Endothelial cell of umbilical vein (primary cell): ENCODE results near the gene EIF4B. TPM values are rescaled to one million over a fixed set of nuclear protein-coding genes. Genes with fewer than 3 reads are reported as not detected.

Experiments used
- BruUV-seq: library from RNA; stranded (reverse); fragments of 400-500 nt; replicated peaks from 2 replicates; lab custom pipeline; 2021; lab: Mats Ljungman, UMichigan
- CTCF ChIA-PET: fragments of 300-600, 350-600 bp; sonication (Branson Sonifier 250); formaldehyde crosslinking; loops from one replicate; lab custom pipeline; 2021; ENCODE audit warnings: antibody characterized with exemption, inconsistent platforms; lab: Charles Lee
- POLR2A ChIA-PET: fragments of 300-600, 350-600 bp; sonication (Branson Sonifier 250); formaldehyde crosslinking; loops from one replicate; lab custom pipeline; 2021; ENCODE audit warnings: antibody characterized with exemption, inconsistent platforms; lab: Charles Lee
- DNase-seq: peaks from one replicate; pipeline ENCODE4 v3.0.0-alpha.2; 2011; ENCODE audit warnings: low read depth, low spot score
- FAIRE-seq: peaks from 2 replicates; lab custom pipeline; 2011; peaks lifted over from hg19 to GRCh38; lab: Jason Lieb, UNC
- H2AFZ ChIP-seq: 2 replicates; pipeline ENCODE4 v1.6.0; 2012; ENCODE audit warnings: low read depth, low read length, control low read depth, inconsistent platforms
- H3K27ac ChIP-seq: 2 replicates; pipeline ENCODE4 v1.5.1; 2011; ENCODE audit warnings: low read depth, mild to moderate bottlenecking, control low read depth, low read length, moderate library complexity; ENCODE audit not compliant: insufficient read depth
- H3K27me3 ChIP-seq, 2 experiments: 2 replicates each; pipeline versions ENCODE4 v1.6.0 to v1.6.1; 2011; ENCODE audit warnings: low read length in 2 of 2, mixed read lengths in 1 of 2; ENCODE audit not compliant: control insufficient read depth in 2 of 2, insufficient read depth in 2 of 2
- H3K36me3 ChIP-seq, 2 experiments: 2 replicates in 1 of 2; 3 replicates in 1 of 2; pipeline ENCODE4 v1.5.1; 2011; ENCODE audit warnings: low read length in 2 of 2, mild to moderate bottlenecking in 1 of 2, moderate library complexity in 1 of 2; ENCODE audit not compliant: control insufficient read depth in 2 of 2, insufficient read depth in 2 of 2; ENCODE audit errors: extremely low read depth in 1 of 2
- H3K4me1 ChIP-seq: 3 replicates; pipeline ENCODE4 v1.5.1; 2011; ENCODE audit warnings: mild to moderate bottlenecking, low read length; ENCODE audit not compliant: control insufficient read depth, insufficient read depth; ENCODE audit errors: extremely low read depth
- H3K4me2 ChIP-seq: 2 replicates; pipeline ENCODE4 v1.6.1; 2011; ENCODE audit warnings: low read length, control low read depth, mixed read lengths; ENCODE audit not compliant: insufficient read depth
- H3K4me3 ChIP-seq, 3 experiments: fragments of 200-600 bp in 1 of 3; sonication (generic), shearing (Covaris generic) in 1 of 3; replicated peaks in 1 of 3; 2 replicates each; pipeline ENCODE4 v1.5.1; 2011 to 2016; ENCODE audit warnings: control low read depth in 3 of 3, low read length in 3 of 3, mild to moderate bottlenecking in 2 of 3, inconsistent platforms in 1 of 3, low read depth in 1 of 3, moderate library complexity in 1 of 3; ENCODE audit not compliant: insufficient read depth in 1 of 3
- H3K79me2 ChIP-seq: 2 replicates; pipeline ENCODE4 v1.6.0; 2012; ENCODE audit warnings: low read length, inconsistent platforms; ENCODE audit not compliant: control insufficient read depth, insufficient read depth
- H3K9ac ChIP-seq: replicated peaks from 2 replicates; pipeline ENCODE3; 2011; ENCODE audit warnings: low read length, control low read depth; ENCODE audit not compliant: insufficient read depth; ENCODE audit errors: extremely low read depth
- H3K9me1 ChIP-seq: replicated peaks from 3 replicates; pipeline ENCODE4 v1.6.0; 2011; ENCODE audit warnings: mild to moderate bottlenecking, low read length; ENCODE audit not compliant: control insufficient read depth, insufficient read depth; ENCODE audit errors: extremely low read depth
- H3K9me3 ChIP-seq: replicated peaks from 2 replicates; pipeline ENCODE4 v1.5.1; 2012; ENCODE audit warnings: low read length, inconsistent platforms; ENCODE audit not compliant: control insufficient read depth, insufficient read depth
- H4K20me1 ChIP-seq: replicated peaks from 2 replicates; pipeline ENCODE3; 2011; ENCODE audit warnings: mild to moderate bottlenecking, low read length; ENCODE audit not compliant: control insufficient read depth, insufficient read depth; ENCODE audit errors: extremely low read depth
- CTCF ChIP-seq, 2 donors: IDR thresholded peaks; 1 replicate in 1 of 2; 2 replicates in 1 of 2; pipeline ENCODE4 v1.5.1; 2011; ENCODE audit warnings: low read length in 2 of 2, mild to moderate bottlenecking in 2 of 2, moderate library complexity in 2 of 2, control low read depth in 1 of 2, inconsistent platforms in 1 of 2, low read depth in 1 of 2; ENCODE audit not compliant: insufficient read depth in 1 of 2; ENCODE audit errors: extremely low read depth in 1 of 2
- EZH2 ChIP-seq: IDR thresholded peaks from 2 replicates; pipeline ENCODE4 v1.6.1; 2012; ENCODE audit warnings: borderline replicate concordance, low read depth, mild to moderate bottlenecking, moderate library complexity, low read length, inconsistent platforms; ENCODE audit not compliant: severe bottlenecking
- FOS ChIP-seq: IDR thresholded peaks from 2 replicates; pipeline ENCODE4 v1.6.1; 2011; ENCODE audit warnings: mild to moderate bottlenecking, low read length, moderate library complexity, borderline replicate concordance; ENCODE audit not compliant: insufficient read depth
- GATA2 ChIP-seq: IDR thresholded peaks from 2 replicates; pipeline ENCODE4 v1.7.0; 2011; ENCODE audit warnings: low read depth, mild to moderate bottlenecking, moderate library complexity, mixed read lengths, low read length; ENCODE audit not compliant: insufficient read length, insufficient read depth
- JUN ChIP-seq: IDR thresholded peaks from 2 replicates; pipeline ENCODE4 v1.6.1; 2011; ENCODE audit warnings: borderline replicate concordance, low read depth; ENCODE audit not compliant: insufficient read length, insufficient read depth
- MAX ChIP-seq: IDR thresholded peaks from 2 replicates; pipeline ENCODE4 v1.6.1; 2011; ENCODE audit not compliant: insufficient read depth, insufficient read length
- MYC ChIP-seq: IDR thresholded peaks from one replicate; pipeline ENCODE4 v1.6.1; 2011; ENCODE audit warnings: mild to moderate bottlenecking, low read depth, low read length
- POLR2A ChIP-seq: IDR thresholded peaks from 2 replicates; pipeline ENCODE4 v1.6.1; 2012; ENCODE audit warnings: low read depth, mild to moderate bottlenecking, control low read depth, low read length
- POLR2AphosphoS5 ChIP-seq: IDR thresholded peaks from 2 replicates; pipeline ENCODE4 v1.6.1; 2012; ENCODE audit warnings: low read depth, mild to moderate bottlenecking, control low read depth, low read length, moderate library complexity; ENCODE audit not compliant: insufficient read depth
- dilution Hi-C: fragments of 300-500 bp; cut with MboI; formaldehyde crosslinking; loops from one replicate; pipeline ENCODE4 v1.15.0; 2019; ENCODE audit warnings: low sequenced_read_pairs; ENCODE audit not compliant: extremely low pct_ligation_motif_present
- intact Hi-C: fragments of 100-400 bp; cut with micrococcal nuclease; formaldehyde crosslinking; loops from one replicate; pipeline ENCODE4 v1.10.0; 2022
- polyA plus RNA-seq, 4 experiments: library from polyadenylated mRNA; depleted of rRNA in 3 of 4; stranded (reverse) in 3 of 4; unstranded in 1 of 4; fragments of >200 nt; gene quantifications; 2 replicates each; pipeline versions ENCODE4 v1.2.1 to v1.2.3, GENCODE V29; 2011 to 2012; ENCODE audit warnings: missing spikeins in 1 of 4
- total RNA-seq: library from RNA; stranded (reverse); gene quantifications from 2 replicates; pipeline ENCODE4 v1.2.3, GENCODE V29; 2021

EIF4B gene
- total and polyA plus RNA-seq, 2 donors (not counting 3 experiments of a cell fraction or from before 2014, with no cell fraction given), result 233 to 382 TPM

- TF ChIP-seq POLR2A (no peak), CTCF (IDR thresholded peaks at IDR 0.05; ENCODE audit: extremely low read depth in 1 of 2, insufficient read depth in 1 of 2, low read depth in 1 of 2, low read length in 2 of 2) (no peak), GATA2 (no peak), EZH2 (no peak), MYC (no peak), JUN (no peak), FOS (no peak), POLR2AphosphoS5 (no peak), MAX (no peak)
- intact Hi-C loops, result no loop called here
- POLR2A ChIA-PET, result no interaction called here
Measured at GRCh38 chr12:53069621-53070410, 63.6 kb downstream of the EIF4B start.

More at GRCh38 chr12:53069621-53070410, 63.6 kb downstream of the EIF4B start:
- FAIRE-seq (no peak), DNase-seq (no peak)
- Histone ChIP-seq H3K4me1 (peaks cover 38% of the 10 kb centered on the region), H3K27ac (no peak overlapping the region), H4K20me1 (no peaks in the 10 kb centered on the region), H3K27me3 (no peaks in the 10 kb centered on the region), H3K36me3 (peaks cover 0 to 7% of the 10 kb centered on the region in 2 experiments), H3K9me3 (no peaks in the 10 kb centered on the region), H2AFZ (no peak overlapping the region), H3K4me3 (no peak overlapping the region), H3K9me1 (no peaks in the 10 kb centered on the region), H3K9ac (no peak overlapping the region), H3K4me2 (no peak overlapping the region), H3K79me2 (no peaks in the 10 kb centered on the region)
- CTCF ChIA-PET, result interaction anchor here (3.1 to 14.2 kb wide), 3 partner anchors 17 to 128 kb away, joined by 15 to 463 read pairs (median 18); partner anchors contain the start of genes IGFBP6 and SOAT2
- BruUV-seq, result no TSS peak
- dilution Hi-C loops, result no loop called here
